HG03045 (cell line): ENCODE data around the gene ATP5F1D.

Source experiments
- ATAC-seq: cut with Tn5 transposase; IDR thresholded peaks from one replicate; pipeline ENCODE4 v1.9.1; 2021; ENCODE audit warnings: mild to moderate bottlenecking, moderate library complexity; ENCODE audit not compliant: unreplicated experiment

Gene ATP5F1D

DNA sequence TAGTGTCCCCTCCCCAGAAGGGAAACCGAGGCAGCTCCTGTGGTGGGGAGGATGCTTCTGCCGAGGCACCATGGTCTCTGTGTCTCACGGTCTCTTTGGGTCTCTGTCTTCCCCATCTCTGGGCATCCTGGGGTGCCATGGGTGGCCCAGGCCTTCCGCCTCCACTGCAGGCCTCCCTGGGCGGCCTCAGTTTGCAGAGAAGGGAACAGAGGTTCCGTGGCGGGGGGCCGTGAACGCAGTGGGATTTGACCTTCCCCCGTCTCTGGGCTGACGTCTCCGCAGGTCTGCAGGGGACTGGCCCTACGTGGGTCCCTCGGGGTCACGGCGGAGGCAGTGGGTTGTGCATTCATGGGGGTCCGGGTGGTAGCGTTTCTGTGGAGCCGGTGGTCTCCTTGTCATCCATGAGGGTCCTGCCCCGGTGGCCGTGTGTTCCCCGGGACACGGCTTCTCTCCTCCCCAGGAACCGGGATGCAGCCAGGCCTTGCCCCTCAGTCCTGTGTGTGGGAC, 48.7 kb downstream of the ATP5F1D start:
- no peak for ATAC-seq

DNA sequence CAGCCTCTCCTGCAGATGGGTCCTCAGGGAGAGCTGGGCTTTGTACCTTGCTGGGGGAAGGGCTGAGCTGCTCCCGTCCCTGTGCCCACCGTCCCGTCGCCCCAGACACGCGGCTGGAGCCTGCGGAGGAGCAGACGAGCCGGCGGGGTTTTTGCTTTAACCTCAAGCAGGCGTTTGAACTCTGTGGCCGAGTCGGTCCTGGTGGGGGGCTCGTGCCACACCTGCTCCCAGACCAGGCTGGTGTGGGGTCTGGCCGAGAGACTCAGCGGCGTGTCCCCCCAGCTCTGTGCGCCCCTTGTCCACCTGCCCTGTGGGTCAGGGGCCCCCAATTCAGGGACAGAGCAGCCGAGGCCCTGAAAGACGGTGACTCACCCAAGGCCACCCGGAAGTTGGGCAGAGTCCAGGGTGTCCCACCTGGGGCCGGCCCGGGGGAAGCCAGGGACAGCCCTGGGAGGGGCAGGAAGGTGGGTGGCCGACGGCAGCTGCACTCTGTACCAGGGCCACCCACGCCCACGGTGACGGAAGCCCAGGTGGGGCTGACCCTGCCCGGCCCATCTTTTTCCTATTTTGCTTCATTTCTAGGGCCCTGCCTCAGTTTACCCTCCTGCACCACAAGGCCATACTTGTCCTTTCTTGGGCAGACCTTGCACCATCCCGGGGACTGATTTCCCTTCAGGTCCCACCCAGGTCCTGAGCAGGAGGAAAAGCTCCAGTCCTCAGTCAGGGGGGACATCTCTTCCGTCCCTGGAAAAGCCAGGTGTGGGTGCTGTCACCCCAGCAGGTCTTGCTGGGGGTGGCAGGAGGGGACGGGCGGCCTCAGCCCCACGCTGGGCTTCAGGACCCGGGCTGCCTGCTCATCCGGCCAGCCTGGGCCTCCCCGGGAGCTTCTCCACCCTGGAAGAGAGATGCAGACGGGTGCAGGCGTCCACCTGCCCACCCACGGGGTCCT, 49.4 kb downstream of the ATP5F1D start:
- no peak for ATAC-seq

DNA sequence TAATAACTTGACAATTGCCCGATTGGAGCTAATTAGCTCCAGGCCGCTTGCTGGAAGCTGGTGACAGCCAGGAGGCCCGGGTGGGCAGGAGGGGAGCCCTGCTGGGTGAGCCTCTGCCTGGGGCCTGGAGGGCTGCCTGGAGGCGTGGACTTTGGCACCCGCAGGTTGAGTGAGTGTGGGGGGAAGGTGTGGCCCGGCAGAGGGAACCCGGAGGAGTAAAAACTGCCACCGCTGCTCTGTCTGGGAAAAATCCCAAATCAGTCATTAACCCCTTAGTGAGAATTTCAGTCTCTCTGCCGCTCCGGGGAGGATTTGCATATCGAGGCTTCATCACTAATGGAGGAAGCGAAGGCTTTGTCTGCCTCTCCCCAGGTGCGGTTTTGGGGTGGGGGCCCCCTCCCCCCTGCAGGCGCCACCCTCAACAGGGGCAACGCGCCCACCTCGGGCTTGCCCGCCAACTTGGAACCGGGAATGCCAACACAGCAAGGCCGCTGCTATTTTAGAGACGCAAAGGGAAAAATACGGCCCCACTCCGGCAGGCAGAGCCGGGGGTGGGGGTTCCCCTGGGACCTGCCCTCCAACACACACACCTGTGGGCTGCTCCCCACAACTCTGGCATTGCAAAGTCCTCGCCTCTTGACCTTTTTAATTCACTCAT, 50.3 kb downstream of the ATP5F1D start:
- no peak for ATAC-seq

DNA sequence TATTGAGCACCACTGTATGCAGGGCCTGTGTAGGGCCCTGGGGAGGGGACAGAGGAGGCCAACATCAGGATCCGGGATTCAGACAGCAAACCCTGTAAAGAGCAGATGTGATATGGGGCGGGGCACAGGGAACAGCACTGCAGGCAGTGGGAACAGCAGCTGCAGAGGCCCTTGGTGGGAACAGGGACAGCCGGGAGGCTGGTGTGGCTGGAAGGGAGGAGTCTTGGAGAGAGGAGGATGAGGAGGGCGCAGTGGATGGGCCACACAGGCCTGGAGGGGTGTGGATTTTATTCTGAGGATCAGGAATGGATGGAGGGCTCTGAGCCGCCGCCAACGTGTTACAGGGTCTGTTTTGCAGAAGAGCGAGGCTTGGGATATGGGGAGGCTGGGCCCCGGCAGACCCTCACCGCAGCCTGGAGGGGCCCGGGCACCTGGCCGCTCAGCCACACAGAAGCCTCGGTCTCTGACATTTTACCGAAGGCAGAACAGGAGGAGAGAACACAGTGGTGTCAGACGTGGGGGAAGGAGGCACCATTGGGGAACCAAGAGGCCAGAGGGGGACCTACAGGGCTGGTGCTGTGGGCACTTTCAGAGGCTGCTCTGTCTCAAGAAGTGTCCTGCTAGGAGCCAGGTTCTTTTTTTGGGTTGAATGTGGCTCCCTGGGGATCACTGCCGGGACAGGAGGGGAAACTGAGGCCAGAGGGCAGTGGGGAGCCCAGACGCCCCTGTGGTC, 51.0 kb downstream of the ATP5F1D start:
- no peak for ATAC-seq

DNA sequence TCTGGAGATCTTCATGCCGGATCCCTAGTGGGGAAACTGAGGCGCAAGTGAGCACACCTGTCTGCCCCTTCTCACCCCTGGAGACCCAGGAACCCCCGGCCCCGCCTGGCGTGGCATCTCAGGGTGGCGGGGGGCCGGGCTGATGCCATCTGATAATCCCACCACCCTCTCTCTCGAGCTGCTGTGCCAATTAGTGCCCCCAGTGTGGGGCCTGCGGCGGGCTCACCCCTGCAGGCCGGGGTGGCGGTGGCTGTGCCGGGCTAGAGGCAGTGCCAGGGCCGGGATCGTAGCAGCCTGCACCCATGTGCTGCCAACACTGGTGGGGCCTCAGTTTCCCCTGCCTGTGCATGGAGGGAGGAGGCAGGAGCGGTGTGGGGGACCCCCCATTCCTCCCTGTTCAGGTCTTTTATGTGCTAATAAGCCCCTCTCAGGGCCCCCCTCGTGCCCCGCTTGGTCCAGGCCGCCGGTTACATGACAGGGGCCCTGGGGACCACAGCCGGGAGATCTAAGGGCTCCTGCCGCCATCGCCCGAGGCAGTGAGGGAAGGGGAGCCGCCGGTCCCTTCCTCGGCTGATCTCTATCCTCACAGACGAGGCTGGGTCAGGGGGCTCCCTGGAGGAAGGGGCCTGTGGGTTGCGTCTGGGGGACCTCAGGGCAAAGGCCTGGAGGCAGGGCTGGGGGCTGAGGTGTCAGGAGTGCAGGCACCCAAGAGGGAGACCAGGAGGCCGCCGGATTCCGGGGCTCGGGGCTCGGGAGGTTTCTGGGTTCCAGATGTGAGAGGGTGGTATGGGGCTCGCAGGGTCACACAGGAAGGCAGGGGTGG, 52.4 kb downstream of the ATP5F1D start:
- ATAC-seq, result no peak
